HCT116 (cell line): ENCODE data around the gene MINDY3.

Source experiments
- EZH2 ChIP-seq: fragments of 200-600 bp; sonication (generic); IDR thresholded peaks from 2 replicates; pipeline ENCODE4 v1.6.1; 2017; ENCODE audit warnings: antibody characterized with exemption, mixed run types
- FOSL1 ChIP-seq: IDR thresholded peaks from 2 replicates; pipeline ENCODE4 v1.6.1; 2012; ENCODE audit warnings: low read depth
- POLR2A ChIP-seq: IDR thresholded peaks from 2 replicates; pipeline ENCODE4 v1.7.0; 2011; ENCODE audit warnings: borderline replicate concordance; ENCODE audit not compliant: insufficient read depth, insufficient read length; ENCODE audit errors: extremely low read depth
- POLR2AphosphoS5 ChIP-seq: IDR thresholded peaks from 2 replicates; pipeline ENCODE4 v1.6.1; 2011; ENCODE audit warnings: mild to moderate bottlenecking, low read depth, low read length, moderate library complexity
- YY1 ChIP-seq: IDR thresholded peaks from 2 replicates; pipeline ENCODE4 v1.6.1; 2011; ENCODE audit warnings: low read length, low read depth, moderate library complexity, mild to moderate bottlenecking; ENCODE audit not compliant: insufficient replicate concordance; ENCODE audit errors: extremely low read depth
- TF ChIP-seq, protein P1 (sequence below): IDR thresholded peaks from 2 replicates; pipeline ENCODE4 v1.6.1; 2012; ENCODE audit warnings: low read depth
- TF ChIP-seq, protein P2 (sequence below), 3 experiments: fragments of 200-600 bp in 1 of 3; sonication (generic) in 1 of 3; IDR thresholded peaks in 2 of 3; conservative IDR thresholded peaks in 1 of 3; 2 replicates each; pipeline ENCODE4 v1.5.1; 2012 to 2017; ENCODE audit warnings: low read depth in 2 of 3, low read length in 2 of 3, antibody characterized with exemption in 1 of 3, borderline replicate concordance in 1 of 3, control low read depth in 1 of 3, mild to moderate bottlenecking in 1 of 3, mixed read lengths in 1 of 3, mixed run types in 1 of 3, moderate library complexity in 1 of 3; ENCODE audit not compliant: insufficient read depth in 1 of 3

DNA sequence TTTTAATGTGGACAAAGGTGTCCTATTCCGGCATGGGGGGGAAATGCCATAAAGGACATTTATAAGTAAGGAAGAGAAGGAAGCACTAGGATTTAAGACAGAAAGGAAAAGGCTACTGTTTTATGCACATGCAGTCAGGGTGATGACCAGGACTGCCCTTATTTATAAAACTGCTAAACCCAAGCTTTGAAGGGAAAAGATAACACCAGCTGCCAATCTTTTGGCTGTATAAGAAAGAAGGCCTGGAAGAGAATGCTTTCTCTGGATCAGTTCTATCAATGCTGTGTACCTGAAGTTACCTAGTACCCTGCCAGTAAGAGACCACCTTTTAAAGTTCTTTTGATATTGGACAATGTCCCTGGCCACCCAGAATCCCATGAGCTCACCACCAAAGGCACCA lies 59.2 kb downstream of the MINDY3 start:
- TF ChIP-seq, protein P1, sequence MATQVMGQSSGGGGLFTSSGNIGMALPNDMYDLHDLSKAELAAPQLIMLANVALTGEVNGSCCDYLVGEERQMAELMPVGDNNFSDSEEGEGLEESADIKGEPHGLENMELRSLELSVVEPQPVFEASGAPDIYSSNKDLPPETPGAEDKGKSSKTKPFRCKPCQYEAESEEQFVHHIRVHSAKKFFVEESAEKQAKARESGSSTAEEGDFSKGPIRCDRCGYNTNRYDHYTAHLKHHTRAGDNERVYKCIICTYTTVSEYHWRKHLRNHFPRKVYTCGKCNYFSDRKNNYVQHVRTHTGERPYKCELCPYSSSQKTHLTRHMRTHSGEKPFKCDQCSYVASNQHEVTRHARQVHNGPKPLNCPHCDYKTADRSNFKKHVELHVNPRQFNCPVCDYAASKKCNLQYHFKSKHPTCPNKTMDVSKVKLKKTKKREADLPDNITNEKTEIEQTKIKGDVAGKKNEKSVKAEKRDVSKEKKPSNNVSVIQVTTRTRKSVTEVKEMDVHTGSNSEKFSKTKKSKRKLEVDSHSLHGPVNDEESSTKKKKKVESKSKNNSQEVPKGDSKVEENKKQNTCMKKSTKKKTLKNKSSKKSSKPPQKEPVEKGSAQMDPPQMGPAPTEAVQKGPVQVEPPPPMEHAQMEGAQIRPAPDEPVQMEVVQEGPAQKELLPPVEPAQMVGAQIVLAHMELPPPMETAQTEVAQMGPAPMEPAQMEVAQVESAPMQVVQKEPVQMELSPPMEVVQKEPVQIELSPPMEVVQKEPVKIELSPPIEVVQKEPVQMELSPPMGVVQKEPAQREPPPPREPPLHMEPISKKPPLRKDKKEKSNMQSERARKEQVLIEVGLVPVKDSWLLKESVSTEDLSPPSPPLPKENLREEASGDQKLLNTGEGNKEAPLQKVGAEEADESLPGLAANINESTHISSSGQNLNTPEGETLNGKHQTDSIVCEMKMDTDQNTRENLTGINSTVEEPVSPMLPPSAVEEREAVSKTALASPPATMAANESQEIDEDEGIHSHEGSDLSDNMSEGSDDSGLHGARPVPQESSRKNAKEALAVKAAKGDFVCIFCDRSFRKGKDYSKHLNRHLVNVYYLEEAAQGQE = no peak
- TF ChIP-seq EZH2 (no peak), POLR2A (no peak), YY1 (no peak), POLR2AphosphoS5 (no peak), FOSL1 (no peak)
- TF ChIP-seq, protein P2, sequence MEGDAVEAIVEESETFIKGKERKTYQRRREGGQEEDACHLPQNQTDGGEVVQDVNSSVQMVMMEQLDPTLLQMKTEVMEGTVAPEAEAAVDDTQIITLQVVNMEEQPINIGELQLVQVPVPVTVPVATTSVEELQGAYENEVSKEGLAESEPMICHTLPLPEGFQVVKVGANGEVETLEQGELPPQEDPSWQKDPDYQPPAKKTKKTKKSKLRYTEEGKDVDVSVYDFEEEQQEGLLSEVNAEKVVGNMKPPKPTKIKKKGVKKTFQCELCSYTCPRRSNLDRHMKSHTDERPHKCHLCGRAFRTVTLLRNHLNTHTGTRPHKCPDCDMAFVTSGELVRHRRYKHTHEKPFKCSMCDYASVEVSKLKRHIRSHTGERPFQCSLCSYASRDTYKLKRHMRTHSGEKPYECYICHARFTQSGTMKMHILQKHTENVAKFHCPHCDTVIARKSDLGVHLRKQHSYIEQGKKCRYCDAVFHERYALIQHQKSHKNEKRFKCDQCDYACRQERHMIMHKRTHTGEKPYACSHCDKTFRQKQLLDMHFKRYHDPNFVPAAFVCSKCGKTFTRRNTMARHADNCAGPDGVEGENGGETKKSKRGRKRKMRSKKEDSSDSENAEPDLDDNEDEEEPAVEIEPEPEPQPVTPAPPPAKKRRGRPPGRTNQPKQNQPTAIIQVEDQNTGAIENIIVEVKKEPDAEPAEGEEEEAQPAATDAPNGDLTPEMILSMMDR (IDR thresholded peaks at IDR 0.05 in 2 of 3, conservative IDR thresholded peaks at IDR 0.05 in 1 of 3; ENCODE audit: borderline replicate concordance in 1 of 3, insufficient read depth in 1 of 3, low read depth in 2 of 3, low read length in 2 of 3) = no peak
